ENCODE results near the gene ZFAND2A.

ZFAND2A gene

DNA sequence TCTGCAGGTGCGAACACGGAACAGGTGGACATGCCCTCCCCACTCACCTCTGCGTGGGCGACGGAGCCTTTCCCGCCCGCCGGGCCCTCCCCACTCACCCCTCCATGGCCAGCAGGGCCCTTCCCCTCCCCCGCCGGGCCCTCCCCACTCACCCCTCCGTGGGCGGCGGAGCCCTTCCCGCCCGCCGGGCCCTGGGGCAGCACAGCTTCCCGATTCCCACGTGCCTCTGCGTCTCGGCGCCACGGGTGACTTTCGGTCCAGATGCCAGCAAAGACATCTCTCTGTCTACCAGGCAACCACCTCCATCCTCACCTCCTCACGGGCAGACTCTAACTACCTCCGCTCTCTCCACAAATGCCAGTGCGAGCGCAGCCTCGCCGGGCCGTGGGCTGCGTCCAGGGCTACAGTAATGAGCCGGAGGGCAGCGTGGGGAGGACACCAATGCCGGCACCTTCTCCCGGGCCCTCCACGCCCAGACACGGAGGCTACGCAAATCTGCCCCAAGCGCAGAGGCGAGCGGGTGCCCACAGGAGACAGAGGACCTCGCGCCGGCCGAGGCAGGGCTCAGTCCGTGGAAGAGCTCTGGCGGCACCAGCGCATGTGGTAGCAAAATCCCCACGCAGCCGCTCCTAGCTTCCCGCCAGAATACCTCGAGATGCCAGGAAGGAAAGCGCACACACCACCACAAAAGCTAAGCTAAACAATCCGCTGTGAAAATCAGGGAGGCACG lies 50.2 kb downstream of the ZFAND2A start:
- CTCF ChIA-PET = interaction anchor here (0.7 kb wide), 1 partner anchor 29 kb away, joined by 3 read pairs; a partner anchor contains a TSS
- DNase-seq (ENCODE audit: extremely low spot score) = no peak
- TF ChIP-seq LEF1 (IDR thresholded peaks at IDR 0.05; ENCODE audit: borderline replicate concordance) (no peak), SP1 (IDR thresholded peaks at IDR 0.05) (no peak), HDGF (IDR thresholded peaks at IDR 0.05; ENCODE audit: borderline replicate concordance) (no peak), NFRKB (IDR thresholded peaks at IDR 0.05) (no peak), TARDBP (IDR thresholded peaks at IDR 0.05) (no peak), FOXA1 (IDR thresholded peaks at IDR 0.05) (no peak)
- POLR2A ChIA-PET = no interaction called here

DNA sequence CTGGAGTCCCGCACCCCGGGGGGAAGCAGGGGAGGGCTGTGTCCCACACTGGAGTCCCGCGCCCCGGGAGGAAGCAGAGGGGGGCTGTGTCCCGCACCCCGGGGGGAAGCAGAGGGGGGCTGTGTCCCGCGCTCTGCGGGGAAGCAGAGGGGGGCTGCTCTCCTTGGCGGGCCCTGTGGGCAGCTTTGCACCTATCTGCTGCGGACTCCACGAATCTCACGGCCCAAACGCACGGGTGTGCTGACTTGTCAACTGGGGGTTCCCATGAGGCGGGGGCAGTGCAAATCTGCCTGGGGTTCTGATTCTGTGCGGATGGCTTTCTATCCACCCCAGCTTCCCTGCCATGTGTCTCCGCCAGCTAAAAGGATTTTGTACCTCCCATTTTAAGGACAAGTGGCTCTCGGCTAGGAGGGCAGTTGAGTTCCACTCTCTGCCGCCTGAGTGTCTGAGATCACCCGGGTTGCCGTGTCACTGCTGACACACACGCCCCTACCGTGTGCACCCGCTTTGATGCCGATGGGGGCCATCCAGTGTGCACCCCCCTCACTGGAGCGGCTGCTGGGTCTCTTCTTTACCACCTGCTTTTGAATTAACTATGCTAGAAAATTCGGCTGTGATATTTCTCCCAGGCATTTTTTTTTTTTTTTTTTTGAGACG lies 51.6 kb downstream of the ZFAND2A start:
- TF ChIP-seq FOXM1 (IDR thresholded peaks at IDR 0.05; ENCODE audit: borderline replicate concordance) (no peak), LEF1 (IDR thresholded peaks at IDR 0.05; ENCODE audit: borderline replicate concordance) (no peak), SUZ12 (IDR thresholded peaks at IDR 0.05) (no peak), ZNF384 (IDR thresholded peaks at IDR 0.05) (no peak), ARNT (IDR thresholded peaks at IDR 0.05) (no peak), FOXK2 (IDR thresholded peaks at IDR 0.05) (no peak), CTBP1 (IDR thresholded peaks at IDR 0.05; ENCODE audit: borderline replicate concordance) (no peak), TARDBP (IDR thresholded peaks at IDR 0.05) (no peak), NFRKB (IDR thresholded peaks at IDR 0.05) (no peak), L3MBTL2 (conservative IDR thresholded peaks at IDR 0.05) (no peak), BHLHE40 (IDR thresholded peaks at IDR 0.05; ENCODE audit: borderline replicate concordance) (no peak), FOXA1 (IDR thresholded peaks at IDR 0.05) (no peak)
- TF ChIP-seq, protein P1, sequence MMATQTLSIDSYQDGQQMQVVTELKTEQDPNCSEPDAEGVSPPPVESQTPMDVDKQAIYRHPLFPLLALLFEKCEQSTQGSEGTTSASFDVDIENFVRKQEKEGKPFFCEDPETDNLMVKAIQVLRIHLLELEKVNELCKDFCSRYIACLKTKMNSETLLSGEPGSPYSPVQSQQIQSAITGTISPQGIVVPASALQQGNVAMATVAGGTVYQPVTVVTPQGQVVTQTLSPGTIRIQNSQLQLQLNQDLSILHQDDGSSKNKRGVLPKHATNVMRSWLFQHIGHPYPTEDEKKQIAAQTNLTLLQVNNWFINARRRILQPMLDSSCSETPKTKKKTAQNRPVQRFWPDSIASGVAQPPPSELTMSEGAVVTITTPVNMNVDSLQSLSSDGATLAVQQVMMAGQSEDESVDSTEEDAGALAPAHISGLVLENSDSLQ (IDR thresholded peaks at IDR 0.05) = no peak
- POLR2A ChIA-PET = no interaction called here
- no peak for DNase-seq (ENCODE audit: extremely low spot score)
- CTCF ChIA-PET = no interaction called here

DNA sequence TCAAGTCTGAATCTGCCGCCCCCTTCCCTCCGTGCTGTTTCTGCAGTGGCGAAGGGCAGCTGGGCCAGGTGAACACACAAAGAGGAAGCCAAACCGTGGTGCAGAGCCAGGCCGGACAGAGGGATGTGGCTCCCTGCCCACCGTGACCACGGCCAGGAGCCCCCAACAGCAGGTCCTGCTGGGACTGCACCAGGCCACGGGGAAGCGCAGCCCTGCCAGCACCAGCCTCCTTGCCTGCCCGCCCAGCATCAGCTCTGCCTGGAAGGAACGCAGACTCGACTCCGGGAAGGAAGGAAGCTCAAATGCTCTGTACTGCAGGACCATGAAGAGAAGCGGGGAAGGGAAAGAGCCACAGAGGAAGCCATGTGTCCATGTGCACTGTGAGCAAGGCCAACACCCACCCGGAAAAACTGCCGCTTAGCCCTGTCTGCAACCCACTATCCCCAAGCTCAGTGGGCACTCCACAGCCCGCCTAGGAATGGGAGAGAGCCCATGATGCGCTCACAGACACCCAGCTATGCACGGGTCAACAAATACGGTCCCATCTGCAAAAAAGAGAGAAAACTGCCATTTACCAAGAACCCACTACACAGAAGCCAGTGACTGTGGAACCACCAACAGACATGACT lies 53.1 kb downstream of the ZFAND2A start:
- TF ChIP-seq, protein P1 (IDR thresholded peaks at IDR 0.05) = no peak
- TF ChIP-seq BHLHE40 (IDR thresholded peaks at IDR 0.05; ENCODE audit: borderline replicate concordance) (no peak), NFRKB (IDR thresholded peaks at IDR 0.05) (no peak), TARDBP (IDR thresholded peaks at IDR 0.05) (no peak), FOXK2 (IDR thresholded peaks at IDR 0.05) (no peak), ZNF384 (IDR thresholded peaks at IDR 0.05) (no peak), SP1 (IDR thresholded peaks at IDR 0.05) (no peak)
- DNase-seq (ENCODE audit: extremely low spot score) = no peak
- POLR2A ChIA-PET = no interaction called here
- CTCF ChIA-PET = interaction anchor here (0.7 kb wide), 1 partner anchor 30 kb away, joined by 3 read pairs; no protein-coding TSS in a partner anchor

DNA sequence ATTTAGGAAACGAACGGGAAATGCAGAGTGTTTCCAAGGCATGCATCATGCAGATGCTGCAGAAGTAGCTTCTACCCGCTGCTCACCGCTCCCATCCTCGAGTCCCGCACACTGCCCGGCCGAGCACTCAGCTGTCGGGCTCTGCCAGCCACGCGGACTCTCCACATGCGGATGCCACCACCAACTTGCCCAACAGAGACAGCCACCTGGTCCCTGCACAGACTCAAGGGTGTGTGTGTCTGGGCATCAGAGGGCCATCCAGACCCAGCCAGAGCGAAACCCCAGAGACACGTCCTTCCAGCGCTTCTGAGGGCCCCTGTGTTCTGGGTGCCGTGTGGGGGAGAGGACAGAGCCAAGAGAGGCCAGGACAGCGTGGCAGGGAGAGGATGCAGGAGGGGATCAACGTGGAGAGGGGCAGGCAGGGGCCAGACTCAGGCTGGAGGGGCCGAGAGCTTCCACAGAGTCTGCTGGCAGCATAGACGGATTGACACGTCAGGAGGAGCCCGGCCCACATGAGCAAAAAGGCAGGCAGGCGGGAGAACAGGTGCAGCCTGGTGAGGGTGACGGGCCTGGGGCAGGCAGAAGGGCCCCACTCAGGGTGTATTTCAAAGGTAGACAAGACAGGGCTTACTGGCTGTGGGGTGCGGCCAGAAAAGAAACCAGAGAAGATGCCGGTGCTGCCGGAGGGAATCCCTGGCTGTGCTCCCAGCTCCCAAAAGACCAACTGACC lies 53.8 kb downstream of the ZFAND2A start:
- TF ChIP-seq ZNF384 (IDR thresholded peaks at IDR 0.05) (no peak), ARNT (IDR thresholded peaks at IDR 0.05) (no peak), FOXA1 (IDR thresholded peaks at IDR 0.05) (no peak), SUZ12 (IDR thresholded peaks at IDR 0.05) (no peak), FOXK2 (IDR thresholded peaks at IDR 0.05) (no peak), HDGF (IDR thresholded peaks at IDR 0.05; ENCODE audit: borderline replicate concordance) (no peak), FOXM1 (IDR thresholded peaks at IDR 0.05; ENCODE audit: borderline replicate concordance) (no peak), LEF1 (IDR thresholded peaks at IDR 0.05; ENCODE audit: borderline replicate concordance) (no peak), TARDBP (IDR thresholded peaks at IDR 0.05) (no peak), ELF4 (IDR thresholded peaks at IDR 0.05) (no peak), CTBP1 (IDR thresholded peaks at IDR 0.05; ENCODE audit: borderline replicate concordance) (no peak), L3MBTL2 (conservative IDR thresholded peaks at IDR 0.05) (no peak), SP1 (IDR thresholded peaks at IDR 0.05) (no peak)
- TF ChIP-seq, protein P1 (IDR thresholded peaks at IDR 0.05) = no peak
- POLR2A ChIA-PET = no interaction called here
- DNase-seq (ENCODE audit: extremely low spot score) = no peak
- CTCF ChIA-PET = interaction anchor here (0.7 kb wide), 1 partner anchor 30 kb away, joined by 3 read pairs; no protein-coding TSS in a partner anchor

DNA sequence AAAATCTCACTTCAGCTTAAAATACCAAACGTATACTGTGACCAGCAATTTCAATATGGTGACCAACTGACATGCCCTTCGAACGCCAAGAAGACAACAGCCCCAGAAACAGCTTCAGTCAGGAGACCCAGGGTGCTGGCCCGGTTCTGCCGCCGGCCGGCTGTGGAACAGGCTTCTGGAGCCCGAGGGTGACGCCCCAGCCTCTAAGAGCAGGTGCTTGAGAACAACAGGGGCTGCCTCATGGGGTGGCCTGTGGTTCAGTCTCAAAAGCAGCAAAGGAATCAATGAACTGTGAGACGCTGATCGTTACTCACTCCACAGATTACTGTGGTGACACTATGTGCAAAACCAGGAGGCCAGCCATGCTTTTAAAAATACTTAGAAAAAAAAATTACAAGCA lies 54.8 kb downstream of the ZFAND2A start:
- TF ChIP-seq, protein P1 (IDR thresholded peaks at IDR 0.05) = no peak
- no peak for TF ChIP-seq L3MBTL2 (conservative IDR thresholded peaks at IDR 0.05)
- TF ChIP-seq SUZ12 (IDR thresholded peaks at IDR 0.05) = no peak
- TF ChIP-seq ELF4 (IDR thresholded peaks at IDR 0.05) = no peak
- no peak for TF ChIP-seq ARNT (IDR thresholded peaks at IDR 0.05)
- TF ChIP-seq SP1 (IDR thresholded peaks at IDR 0.05) = no peak
- no peak for TF ChIP-seq LEF1 (IDR thresholded peaks at IDR 0.05; ENCODE audit: borderline replicate concordance)
- TF ChIP-seq BHLHE40 (IDR thresholded peaks at IDR 0.05; ENCODE audit: borderline replicate concordance) = no peak
- no peak for DNase-seq (ENCODE audit: extremely low spot score)
- CTCF ChIA-PET = no interaction called here
- POLR2A ChIA-PET = no interaction called here

All from HEK293T (cell line).